Retina (tissue), 1 donor: ENCODE results near the gene HMOX2.

Source experiments
- DNase-seq: peaks from one replicate; pipeline ENCODE4 v3.0.0-alpha.2; 2016

Gene HMOX2

GRCh38 chr16:4505356-4506147 is 29.4 kb downstream of the HMOX2 start:
- DNase-seq, result no peak

GRCh38 chr16:4506450-4506849 is 30.3 kb downstream of the HMOX2 start:
- DNase-seq, result peak; percentile 55

GRCh38 chr16:4507588-4508345 is 31.6 kb downstream of the HMOX2 start:
- DNase-seq, result no peak

DNA sequence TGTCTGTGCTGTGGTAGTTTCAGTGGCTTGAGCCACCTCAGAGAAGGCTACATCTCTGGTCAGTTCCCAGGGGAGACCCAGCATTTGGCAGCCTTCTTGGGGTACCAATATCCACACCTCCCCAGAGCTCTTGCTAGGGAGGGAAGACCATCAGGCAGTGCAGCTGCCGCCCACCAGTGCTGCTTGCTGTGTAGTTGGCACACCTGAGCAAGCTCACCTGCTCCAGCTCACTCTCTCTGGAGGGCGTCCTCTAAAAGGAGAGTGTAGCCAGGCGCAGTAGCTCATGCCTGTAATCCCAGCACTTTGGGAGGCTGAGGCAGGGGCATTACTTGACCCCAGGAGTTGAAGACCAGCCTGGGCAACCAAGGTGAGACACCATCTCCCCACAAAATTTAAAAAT is 32.6 kb downstream of the HMOX2 start:
- DNase-seq, result no peak

- DNase-seq, result no peak
Measured at GRCh38 chr16:4509420-4509819, 33.2 kb downstream of the HMOX2 start.

- no peak for DNase-seq
Measured at GRCh38 chr16:4510131-4510530, 33.9 kb downstream of the HMOX2 start.

GRCh38 chr16:4510747-4511426 is 34.7 kb downstream of the HMOX2 start:
- DNase-seq, result no peak

DNA sequence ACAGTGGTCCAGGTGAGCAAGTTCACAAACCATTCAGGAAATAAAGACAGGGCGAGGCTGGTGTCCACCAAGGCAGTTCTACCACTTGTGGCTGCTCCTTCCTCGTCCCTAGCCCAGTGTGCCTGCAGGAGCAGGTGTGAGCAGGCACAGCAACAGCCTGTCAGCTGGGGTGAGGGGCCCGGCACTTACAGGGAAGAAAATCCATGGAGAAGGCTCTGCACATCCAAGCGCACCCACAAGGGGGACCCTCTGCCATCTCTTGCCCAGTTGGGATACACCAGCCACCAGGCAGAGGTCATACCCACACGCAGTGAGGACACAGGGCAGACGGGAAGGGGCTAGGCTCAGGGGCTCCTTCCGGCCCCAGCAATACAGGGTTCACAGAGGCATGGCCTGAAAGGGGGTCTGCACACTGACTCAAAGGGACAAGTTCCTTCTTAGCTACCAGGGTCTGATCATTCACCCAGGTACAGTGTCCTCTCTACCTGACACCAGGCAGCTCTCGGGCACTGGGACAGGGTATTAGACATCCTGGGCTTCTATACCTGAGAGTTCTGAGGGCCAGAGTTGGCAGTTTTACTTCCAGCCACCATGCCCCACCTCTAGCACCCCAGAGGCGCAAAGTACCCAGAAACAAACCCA is 35.4 kb downstream of the HMOX2 start:
- peak; percentile 68 for DNase-seq

GRCh38 chr16:4512473-4512872 is 36.3 kb downstream of the HMOX2 start:
- no peak for DNase-seq

- DNase-seq, result no peak
Measured at GRCh38 chr16:4513086-4513860, 37.1 kb downstream of the HMOX2 start.

- DNase-seq, result no peak
Measured at GRCh38 chr16:4513881-4514280, 37.7 kb downstream of the HMOX2 start.

DNA sequence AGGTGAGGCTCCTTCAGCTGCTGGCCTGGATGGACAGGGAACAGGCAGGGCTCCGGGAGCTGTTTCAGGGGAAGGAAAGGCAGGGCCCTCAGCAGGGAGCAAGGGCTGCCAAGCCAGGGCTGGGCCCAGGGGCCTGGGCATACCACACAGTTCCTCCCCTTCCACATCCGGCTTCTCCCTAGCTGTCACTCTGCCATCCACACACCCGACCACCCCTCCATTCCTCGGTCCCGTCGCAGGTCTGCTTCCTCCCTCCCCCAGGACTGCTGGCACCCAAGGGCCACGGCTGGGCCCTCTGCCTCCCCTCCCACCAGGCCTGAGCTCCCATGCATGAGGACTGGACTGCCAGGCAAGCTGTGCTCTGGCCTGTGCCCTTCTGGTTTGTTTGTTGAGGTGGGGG is 38.4 kb downstream of the HMOX2 start:
- DNase-seq, result no peak

DNA sequence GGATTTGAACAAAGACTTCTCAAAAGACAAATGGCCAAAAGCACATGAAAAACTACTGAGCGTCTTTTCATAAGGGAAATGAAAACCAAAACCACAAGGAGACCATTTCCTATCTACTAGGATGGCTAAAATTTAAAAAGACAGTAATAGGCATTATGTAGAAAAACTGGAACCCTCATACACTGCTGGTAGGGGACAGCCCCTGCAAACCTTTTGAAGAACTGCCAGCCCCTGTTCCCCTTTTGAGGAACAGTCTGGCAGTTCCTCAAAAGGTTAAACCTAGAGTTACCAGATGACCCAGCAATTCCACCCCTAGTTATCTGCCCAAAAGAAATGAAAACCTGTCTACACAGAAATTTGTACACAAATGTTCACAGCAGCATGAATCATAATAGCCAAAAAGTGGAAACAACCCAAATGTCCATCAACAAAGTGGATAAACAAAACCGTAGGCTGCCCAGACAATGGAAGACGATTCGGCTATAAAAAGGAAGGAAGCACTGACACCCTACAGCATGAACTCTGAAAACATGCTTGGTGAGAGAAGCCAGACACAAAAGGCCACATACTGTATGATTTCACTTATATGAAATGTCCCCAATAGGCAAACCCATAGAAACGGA is 39.5 kb downstream of the HMOX2 start:
- DNase-seq, result no peak

DNA sequence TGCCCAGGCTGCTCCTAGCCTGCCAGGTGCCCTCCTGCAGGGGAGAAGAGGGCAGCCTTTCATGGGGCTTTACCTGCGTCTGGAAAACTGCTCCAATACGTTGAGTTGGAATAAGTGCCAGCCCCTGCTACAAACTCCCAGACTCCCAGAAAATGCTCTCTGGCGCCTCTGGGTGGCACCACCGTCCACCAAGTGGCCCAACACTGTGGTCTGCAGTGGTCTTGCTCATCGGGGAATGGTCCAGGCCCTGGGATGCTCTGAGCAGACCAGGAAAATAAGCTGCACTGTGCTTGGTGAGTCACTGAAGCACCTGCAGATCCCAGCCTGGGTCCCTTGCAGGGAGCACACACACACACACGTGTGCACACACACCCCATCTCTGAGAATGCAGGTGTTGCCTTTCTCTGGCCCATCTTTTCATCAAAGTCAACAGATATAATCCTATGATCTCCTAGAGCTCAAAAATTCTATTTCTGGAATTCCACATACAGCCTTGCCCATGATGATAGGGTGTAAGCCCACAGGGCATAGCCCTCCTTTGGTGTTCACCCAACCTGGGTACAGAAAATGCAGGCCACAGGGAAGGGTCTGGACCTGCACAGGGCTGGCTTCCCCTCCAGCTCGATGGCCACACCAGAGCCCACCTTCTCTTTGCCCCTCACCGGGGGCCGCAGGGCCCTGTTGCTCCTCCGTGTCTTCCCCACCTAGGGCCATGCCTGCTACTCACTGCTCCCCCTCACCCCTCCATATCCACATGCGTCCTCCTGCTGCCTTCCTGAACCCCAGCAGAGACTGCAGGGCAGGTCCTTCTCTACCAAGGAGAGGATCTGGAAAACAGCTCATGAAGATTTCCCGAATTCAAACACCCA is 41.8 kb downstream of the HMOX2 start:
- DNase-seq, result peak; percentile 65

- no peak for DNase-seq
Measured at GRCh38 chr16:4519274-4520058, 43.3 kb downstream of the HMOX2 start.

GRCh38 chr16:4520913-4521312 is 44.7 kb downstream of the HMOX2 start:
- no peak for DNase-seq

- peak; percentile 66 for DNase-seq
Measured at GRCh38 chr16:4522051-4522581, 45.9 kb downstream of the HMOX2 start.

GRCh38 chr16:4523686-4524085 is 47.5 kb downstream of the HMOX2 start:
- DNase-seq, result peak; percentile 28

DNA sequence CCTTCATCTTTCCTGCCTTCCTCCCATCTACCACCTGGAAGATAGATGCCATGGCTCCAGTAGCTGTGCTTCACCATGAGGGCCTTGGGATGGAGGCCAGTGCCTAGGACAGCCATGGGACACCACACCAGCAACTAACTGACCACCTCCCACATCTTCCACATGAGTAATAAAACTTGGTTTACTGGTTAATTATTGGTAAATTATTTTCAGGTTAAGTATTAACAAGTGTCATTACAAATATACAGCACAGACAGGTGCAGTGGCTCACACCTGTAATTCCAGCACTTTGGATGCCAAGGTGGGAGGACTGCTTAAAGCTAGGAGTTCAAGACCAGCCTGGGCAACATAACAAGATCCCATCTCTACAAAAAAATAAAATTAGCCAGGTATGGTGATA is 48.4 kb downstream of the HMOX2 start:
- no peak for DNase-seq

DNA sequence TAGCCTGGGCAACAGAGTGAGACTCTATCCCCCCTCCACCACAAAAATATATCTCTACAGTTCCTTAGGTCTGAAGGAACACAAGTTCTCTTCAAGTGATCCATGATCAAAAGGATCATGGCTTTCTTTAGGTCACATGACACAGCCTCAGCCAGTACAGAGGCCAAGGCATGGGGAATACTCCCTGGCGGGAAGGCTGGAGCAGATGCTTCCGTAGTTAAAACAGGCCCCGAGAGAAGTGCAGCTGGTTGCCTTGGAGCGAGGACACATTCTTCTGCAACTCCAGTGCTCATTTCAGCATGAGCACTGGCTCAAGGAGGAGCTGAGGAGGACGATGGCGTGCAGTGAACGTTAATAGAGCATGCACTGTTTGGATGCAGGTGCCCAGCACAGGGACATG is 48.9 kb downstream of the HMOX2 start:
- DNase-seq, result no peak
